Spinal cord (tissue), 10 donors: ENCODE results near the gene CHIC1. TPM values are rescaled to one million over a fixed set of nuclear protein-coding genes. Genes with fewer than 3 reads are reported as not detected.
"Not testable (repeated sequence)": the region's sequence is repeated elsewhere in the genome, so short reads cannot be mapped to it uniquely, and the experiment has no call there.

ENCODE experiments used
- DNase-seq, 6 donors: peaks; one replicate each; pipeline versions ENCODE4 v3.0.0 to v3.0.0-alpha.2; 2013 to 2015; ENCODE audit warnings: low spot score in 6 of 6, low read depth in 4 of 6
- H3K27ac ChIP-seq: one replicate; pipeline ENCODE4 v1.5.1; 2013; ENCODE audit warnings: low read depth, low read length, control low read depth
- H3K27me3 ChIP-seq: one replicate; pipeline ENCODE4 v1.6.1; 2013; ENCODE audit warnings: low read length; ENCODE audit not compliant: control insufficient read depth, insufficient read depth
- H3K36me3 ChIP-seq: one replicate; pipeline ENCODE4 v1.6.1; 2013; ENCODE audit warnings: low read length; ENCODE audit not compliant: control insufficient read depth, insufficient read depth
- H3K4me1 ChIP-seq: one replicate; pipeline ENCODE4 v1.6.1; 2013; ENCODE audit warnings: low read length; ENCODE audit not compliant: control insufficient read depth, insufficient read depth
- H3K4me3 ChIP-seq: one replicate; pipeline ENCODE4 v1.5.1; 2013; ENCODE audit warnings: low read depth, low read length, control low read depth
- H3K9me3 ChIP-seq: one replicate; pipeline ENCODE4 v1.6.1; 2013; ENCODE audit warnings: low read length; ENCODE audit not compliant: control insufficient read depth, insufficient read depth
- WGBS: methylation state at CpG from one replicate; pipeline ENCODE4 v1.1.5; 2013; ENCODE audit warnings: missing lambda C conversion rate; ENCODE audit not compliant: insufficient coverage; 5-methylcytosine and 5-hydroxymethylcytosine counted together
- polyA plus RNA-seq, 2 donors: library from polyadenylated mRNA; unstranded; fragments of 120-200 nt; gene quantifications; one replicate each; pipeline ENCODE4 v1.2.1, GENCODE V29; 2013; ENCODE audit not compliant: insufficient read length in 2 of 2
- total RNA-seq, 2 donors: library from RNA; depleted of rRNA in 1 of 2; stranded (reverse); fragments of 120-200 nt in 1 of 2; fragments of >200 nt in 1 of 2; gene quantifications; one replicate each; pipeline versions ENCODE4 v1.2.3 to v1.2.4, GENCODE V29; 2013 to 2014
- donor health status: healthy.

Gene CHIC1
- total and polyA plus RNA-seq, 4 donors = 11.5 to 34.9 (median 13.5) TPM

DNA sequence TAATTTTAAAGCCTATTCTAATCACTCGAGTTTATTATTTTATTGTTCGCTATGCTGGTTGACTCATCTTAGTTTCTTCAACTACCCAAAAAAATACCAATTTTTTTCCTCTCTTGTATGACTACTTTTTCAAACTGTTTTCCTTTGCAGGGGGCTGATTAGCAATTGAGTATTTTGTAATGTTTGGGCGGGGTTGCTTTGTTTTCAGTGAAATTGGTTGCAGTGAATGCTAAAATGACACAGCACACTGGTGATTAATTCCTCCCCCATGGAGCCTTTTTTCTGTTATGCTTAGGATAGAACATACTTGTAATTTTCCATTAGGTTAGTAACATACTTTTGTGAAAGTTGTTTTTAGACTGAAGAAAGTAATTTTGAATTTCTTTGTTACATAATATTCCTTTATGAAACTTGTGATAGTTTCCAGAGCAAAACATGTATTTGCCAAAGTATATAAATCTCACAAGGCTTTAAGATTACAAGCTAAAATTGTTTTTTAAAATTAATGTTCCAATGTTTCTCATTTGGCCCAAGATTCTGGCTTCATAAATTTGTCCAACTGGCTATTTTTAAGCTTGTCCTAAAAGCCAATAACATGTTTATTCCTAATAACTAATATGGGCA is 120.4 kb downstream of the CHIC1 start:
- Histone ChIP-seq H3K27me3 (no peaks in the 10 kb centered on the region), H3K27ac (no peak overlapping the region), H3K9me3 (no peaks in the 10 kb centered on the region), H3K36me3 (no peaks in the 10 kb centered on the region), H3K4me1 (no peaks in the 10 kb centered on the region), H3K4me3 (no peak overlapping the region)
- no peak for DNase-seq
- 100% methylated on average over 1 of the region's 3 CpGs for WGBS

DNA sequence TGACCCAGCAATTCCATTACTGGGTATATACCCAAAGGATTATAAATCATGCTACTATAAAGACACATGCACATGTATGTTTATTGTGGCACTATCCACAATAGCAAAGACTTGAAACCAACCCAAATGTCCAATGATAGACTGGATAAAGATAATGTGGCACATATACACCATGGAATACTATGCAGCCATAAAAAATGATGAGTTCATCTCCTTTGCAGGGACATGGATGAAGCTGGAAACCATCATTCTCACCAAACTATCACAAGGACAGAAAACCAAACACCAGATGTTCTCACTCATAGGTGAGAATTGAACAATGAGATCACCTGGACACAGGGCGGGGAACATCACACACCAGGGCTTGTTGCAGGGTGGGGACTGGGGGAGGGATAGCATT is 144.0 kb downstream of the CHIC1 start:
- not testable (repeated sequence) for H3K4me3 ChIP-seq, H3K27me3 ChIP-seq, H3K36me3 ChIP-seq, H3K27ac ChIP-seq, H3K4me1 ChIP-seq, H3K9me3 ChIP-seq, DNase-seq
- no CpG with 5 or more reads among the region's 1 CpG for WGBS

DNA sequence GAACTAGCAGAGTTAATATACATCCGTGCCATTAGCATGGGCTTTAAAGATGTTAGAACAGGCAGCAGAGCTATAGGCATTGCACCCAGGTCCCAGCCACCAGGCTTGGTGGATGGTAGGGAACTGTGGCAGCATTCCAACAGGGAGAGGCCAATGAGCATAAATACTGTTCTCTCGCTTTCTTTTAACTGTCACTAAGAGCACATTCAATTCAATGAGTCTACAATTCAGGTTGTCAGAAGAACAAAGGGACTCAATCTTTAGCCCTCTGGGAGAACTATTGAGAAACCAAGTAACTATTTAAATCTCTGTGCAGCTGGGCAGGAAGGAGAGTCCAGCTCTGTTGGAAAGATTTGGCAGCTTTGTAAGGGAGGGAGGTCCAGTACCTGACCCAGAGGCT is 165.6 kb downstream of the CHIC1 start:
- Histone ChIP-seq H3K27me3 (peaks cover 13% of the 10 kb centered on the region), H3K36me3 (no peaks in the 10 kb centered on the region), H3K4me1 (peaks cover 4% of the 10 kb centered on the region), H3K4me3 (no peak overlapping the region), H3K27ac (no peak overlapping the region), H3K9me3 (no peaks in the 10 kb centered on the region)
- DNase-seq = peak in 5 of 6 donors; percentile 31 to 78 (median 61)
- 14% methylated on average over 1 of the region's 2 CpGs for WGBS

Other genes starting within 250 kb of the CHIC1 start
- not detected for gene CDX4, start 116.1 kb upstream of the CHIC1 start, total RNA-seq
- gene CDX4, start 116.1 kb upstream of the CHIC1 start, polyA plus RNA-seq = not detected